Measurements from ENCODE around the gene TTC6.

DNA sequence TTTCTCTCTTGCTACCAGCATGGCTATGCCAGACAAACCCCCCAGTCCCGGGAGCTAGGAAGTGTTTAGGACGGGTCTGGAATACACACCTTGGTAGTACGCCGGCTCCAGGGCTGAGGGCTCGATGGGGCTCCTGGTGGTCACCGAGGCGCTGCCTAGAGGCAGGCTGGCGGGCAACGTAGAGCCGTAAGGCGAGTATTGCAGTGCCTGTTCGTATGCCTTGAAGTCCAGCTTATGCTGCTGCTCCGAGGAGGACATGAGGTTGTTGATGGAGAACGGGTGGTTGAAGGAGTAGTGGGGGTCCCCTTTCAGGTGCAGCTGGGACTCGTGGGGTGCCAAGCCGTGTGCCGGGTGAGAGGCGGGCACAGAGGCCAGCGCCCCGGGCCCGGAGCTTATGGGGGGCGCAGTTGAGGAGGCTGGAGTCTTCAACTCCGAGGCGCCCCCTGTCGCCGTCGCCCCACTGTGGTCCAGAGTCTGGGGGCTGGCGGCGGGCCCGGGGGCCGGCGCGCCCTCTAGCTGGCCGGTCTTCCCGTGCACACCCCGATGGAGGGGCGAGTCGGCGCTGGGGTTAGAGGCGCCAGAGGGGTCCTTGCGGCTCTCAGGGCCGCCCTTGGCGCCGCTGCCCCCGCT lies 4.0 kb upstream of the TTC6 start:
- no peak for TF ChIP-seq EZH2phosphoT487 (IDR thresholded peaks at IDR 0.05; ENCODE audit: insufficient read depth, low read depth)
- TF ChIP-seq EZH2 (IDR thresholded peaks at IDR 0.05; ENCODE audit: insufficient read depth, poor library complexity, severe bottlenecking), result no peak
